Brain pericyte (primary cell): ENCODE results near the gene BEST1.
"Not testable (repeated sequence)": the region's sequence is repeated elsewhere in the genome, so short reads cannot be mapped to it uniquely, and the experiment has no call there.

Experiments used
- DNase-seq: peaks from one replicate; pipeline ENCODE4 v3.0.0-alpha.2; 2012; ENCODE audit warnings: low read depth, low spot score

The BEST1 gene

GRCh38 chr11:61976420-61976800 is 26.3 kb downstream of the BEST1 start:
- no peak for DNase-seq

GRCh38 chr11:61976813-61977475 is 26.8 kb downstream of the BEST1 start:
- no peak for DNase-seq

GRCh38 chr11:61978703-61979661 is 28.8 kb downstream of the BEST1 start:
- no peak for DNase-seq

- DNase-seq = no peak
Measured at GRCh38 chr11:61980783-61981541, 30.8 kb downstream of the BEST1 start.

GRCh38 chr11:61983419-61983818 is 33.3 kb downstream of the BEST1 start:
- no peak for DNase-seq

- DNase-seq = no peak
Measured at GRCh38 chr11:61985869-61986268, 35.7 kb downstream of the BEST1 start.

- DNase-seq = no peak
Measured at GRCh38 chr11:61994981-61995380, 44.8 kb downstream of the BEST1 start.

- DNase-seq = no peak
Measured at GRCh38 chr11:61996933-61997332, 46.8 kb downstream of the BEST1 start.

GRCh38 chr11:61999141-61999975 is 49.2 kb downstream of the BEST1 start:
- DNase-seq = no peak

GRCh38 chr11:62000539-62001446 is 50.6 kb downstream of the BEST1 start:
- no peak for DNase-seq

GRCh38 chr11:62001450-62002191 is 51.5 kb downstream of the BEST1 start:
- no peak for DNase-seq

GRCh38 chr11:62002283-62002682 is 52.1 kb downstream of the BEST1 start:
- not testable (repeated sequence) for DNase-seq

GRCh38 chr11:62004473-62004872 is 54.3 kb downstream of the BEST1 start:
- DNase-seq = no peak

GRCh38 chr11:62008193-62008592 is 58.0 kb downstream of the BEST1 start:
- DNase-seq = no peak

GRCh38 chr11:62010935-62011528 is 60.9 kb downstream of the BEST1 start:
- DNase-seq = no peak

- no peak for DNase-seq
Measured at GRCh38 chr11:62011881-62012280, 61.7 kb downstream of the BEST1 start.

GRCh38 chr11:62012451-62012831 is 62.3 kb downstream of the BEST1 start:
- no peak for DNase-seq

GRCh38 chr11:62012832-62013461 is 62.8 kb downstream of the BEST1 start:
- no peak for DNase-seq
